Thymus (tissue), 11 donors: ENCODE results near the gene PCDHA7. TPM values are rescaled to one million over a fixed set of nuclear protein-coding genes. Genes with fewer than 3 reads are reported as not detected.
A peak's percentile ranks its signal among the peaks of the same experiment; 100 is the strongest.
"Not testable (repeated sequence)": the region's sequence is repeated elsewhere in the genome, so short reads cannot be mapped to it uniquely, and the experiment has no call there.

Source experiments
- DNase-seq, 9 donors: peaks; one replicate each; pipeline ENCODE4 v3.0.0-alpha.2; 2013; ENCODE audit warnings: low spot score in 9 of 9, low read depth in 6 of 9, missing footprints in 1 of 9
- H3K27ac ChIP-seq, 2 donors: one replicate each; pipeline ENCODE4 v1.5.1; 2013; ENCODE audit warnings: control low read depth in 1 of 2, low read depth in 1 of 2, low read length in 1 of 2, mild to moderate bottlenecking in 1 of 2, moderate library complexity in 1 of 2
- H3K27me3 ChIP-seq, 2 donors: one replicate each; pipeline ENCODE4 v1.5.1; 2013; ENCODE audit warnings: low read length in 1 of 2; ENCODE audit not compliant: control insufficient read depth in 2 of 2, insufficient read depth in 1 of 2
- H3K36me3 ChIP-seq, 2 donors: one replicate each; pipeline ENCODE4 v1.5.1; 2013; ENCODE audit warnings: low read length in 1 of 2, mild to moderate bottlenecking in 1 of 2, moderate library complexity in 1 of 2; ENCODE audit not compliant: control insufficient read depth in 2 of 2, insufficient read depth in 2 of 2
- H3K4me1 ChIP-seq, 2 donors: one replicate each; pipeline ENCODE4 v1.5.1; 2013; ENCODE audit warnings: low read length in 2 of 2; ENCODE audit not compliant: control insufficient read depth in 2 of 2, insufficient read depth in 2 of 2
- H3K4me3 ChIP-seq, 2 donors: one replicate each; pipeline ENCODE4 v1.5.1; 2013; ENCODE audit warnings: low read length in 2 of 2, control low read depth in 1 of 2, mild to moderate bottlenecking in 1 of 2
- H3K9me3 ChIP-seq, 2 donors: one replicate each; pipeline ENCODE4 v1.5.1; 2013; ENCODE audit warnings: low read length in 1 of 2, mild to moderate bottlenecking in 1 of 2; ENCODE audit not compliant: control insufficient read depth in 2 of 2, insufficient read depth in 1 of 2
- WGBS: extraction: QIAGEN DNeasy Blood & Tissue Kit; methylation state at CpG from one replicate; pipeline ENCODE4 v1.1.7; 2013; 5-methylcytosine and 5-hydroxymethylcytosine counted together
- polyA plus RNA-seq: library from polyadenylated mRNA; stranded (reverse); fragments of 200-250 nt; gene quantifications from one replicate; pipeline ENCODE4 v1.2.3, GENCODE V29; 2013
- total RNA-seq: library from RNA; stranded (reverse); fragments of 120-200 nt; gene quantifications from one replicate; pipeline ENCODE4 v1.2.4, GENCODE V29; 2013
- donor health status: healthy.

Gene PCDHA7
- total and polyA plus RNA-seq, 2 donors: under 0.01 to 0.02 TPM

GRCh38 chr5:140808889-140809291 is 25.2 kb upstream of the PCDHA7 start:
- H3K4me3 ChIP-seq: no peak overlapping the region
- 76% methylated on average over 43 of the region's 43 CpGs for WGBS
- no peak for DNase-seq
- no peak overlapping the region for H3K27ac ChIP-seq
- H3K4me1 ChIP-seq: no peaks in the 10 kb centered on the region
- peaks cover 0 to 22% of the 10 kb centered on the region in 2 donors for H3K9me3 ChIP-seq
- no peaks in the 10 kb centered on the region for H3K27me3 ChIP-seq
- no peaks in the 10 kb centered on the region for H3K36me3 ChIP-seq

GRCh38 chr5:140821375-140822280 is 12.4 kb upstream of the PCDHA7 start, which contains the start of gene PCDHA5:
Gene PCDHA5 (plus strand): TSS chr5:140821613.
- Histone ChIP-seq H3K4me1 (no peaks in the 10 kb centered on the region), H3K36me3 (no peaks in the 10 kb centered on the region), H3K9me3 (peaks cover 5 to 20% of the 10 kb centered on the region in 2 donors), H3K27me3 (peaks cover 0 to 3% of the 10 kb centered on the region in 2 donors), H3K27ac (no peak within 1 kb of the TSS), H3K4me3 (no peak within 1 kb of the TSS)
- peak in 1 of 9 donors; percentile 16 for DNase-seq
- WGBS: 39% methylated on average over 39 of the region's 39 CpGs

- H3K27ac ChIP-seq: no peak overlapping the region
- 31% methylated on average over 6 of the region's 6 CpGs for WGBS
- H3K4me1 ChIP-seq: no peaks in the 10 kb centered on the region
- peaks cover 5 to 20% of the 10 kb centered on the region in 2 donors for H3K9me3 ChIP-seq
- H3K27me3 ChIP-seq: peaks cover 0 to 3% of the 10 kb centered on the region in 2 donors
- H3K36me3 ChIP-seq: no peaks in the 10 kb centered on the region
- peak in 1 of 9 donors; percentile 13 for DNase-seq
- H3K4me3 ChIP-seq: no peak overlapping the region
Observed at GRCh38 chr5:140822281-140822629, 11.8 kb upstream of the PCDHA7 start.

- not testable (repeated sequence) for H3K27me3 ChIP-seq, H3K36me3 ChIP-seq, H3K4me3 ChIP-seq, H3K4me1 ChIP-seq, DNase-seq, H3K27ac ChIP-seq
- H3K9me3 ChIP-seq: peaks cover 5 to 20% of the 10 kb centered on the region in 2 donors
- 67% methylated on average over 48 of the region's 48 CpGs for WGBS
Observed at GRCh38 chr5:140822969-140823368, 11.1 kb upstream of the PCDHA7 start.

DNA sequence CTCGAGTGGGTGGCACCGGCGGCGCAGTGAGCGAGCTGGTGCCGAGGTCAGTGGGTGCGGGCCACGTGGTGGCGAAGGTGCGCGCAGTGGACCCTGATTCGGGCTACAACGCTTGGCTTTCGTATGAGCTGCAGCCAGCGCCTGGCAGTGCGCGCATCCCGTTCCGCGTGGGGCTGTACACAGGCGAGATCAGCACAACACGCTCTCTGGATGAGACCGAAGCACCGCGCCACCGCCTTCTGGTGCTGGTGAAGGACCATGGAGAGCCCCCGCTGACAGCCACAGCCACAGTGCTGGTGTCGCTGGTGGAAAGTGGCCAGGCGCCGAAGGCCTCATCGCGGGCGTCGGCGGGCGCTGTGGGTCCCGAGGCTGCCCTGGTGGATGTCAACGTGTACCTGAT is 10.6 kb upstream of the PCDHA7 start:
- Histone ChIP-seq H3K4me1 (no peaks in the 10 kb centered on the region), H3K27ac (no peak overlapping the region), H3K9me3 (peaks cover 5 to 20% of the 10 kb centered on the region in 2 donors), H3K27me3 (peaks cover 0 to 8% of the 10 kb centered on the region in 2 donors), H3K4me3 (no peak overlapping the region), H3K36me3 (no peaks in the 10 kb centered on the region)
- 64% methylated on average over 38 of the region's 38 CpGs for WGBS
- DNase-seq: no peak

- Histone ChIP-seq H3K27ac (no peak within 1 kb of the TSS), H3K4me3 (no peak within 1 kb of the TSS), H3K27me3 (peaks cover 0 to 7% of the 10 kb centered on the region in 2 donors), H3K9me3 (peaks cover 9 to 18% of the 10 kb centered on the region in 2 donors), H3K4me1 (no peaks in the 10 kb centered on the region), H3K36me3 (no peaks in the 10 kb centered on the region)
- DNase-seq: no peak
- 25% methylated on average over 27 of the region's 27 CpGs for WGBS
Observed at GRCh38 chr5:140827704-140828361, 6.2 kb upstream of the PCDHA7 start, which contains the start of gene PCDHA6. Gene PCDHA6 (plus strand): TSS chr5:140827960. CDS start chr5:140828092, 132 bp downstream.

DNA sequence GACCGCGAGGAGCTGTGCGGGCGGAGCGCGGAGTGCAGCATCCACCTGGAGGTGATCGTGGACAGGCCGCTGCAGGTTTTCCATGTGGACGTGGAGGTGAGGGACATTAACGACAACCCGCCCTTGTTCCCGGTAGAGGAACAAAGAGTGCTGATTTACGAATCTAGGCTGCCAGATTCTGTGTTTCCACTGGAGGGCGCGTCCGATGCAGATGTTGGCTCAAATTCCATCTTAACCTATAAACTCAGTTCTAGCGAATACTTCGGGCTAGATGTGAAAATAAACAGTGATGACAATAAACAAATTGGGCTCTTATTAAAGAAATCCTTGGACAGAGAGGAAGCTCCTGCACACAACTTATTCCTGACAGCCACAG is 5.7 kb upstream of the PCDHA7 start:
- no peak for DNase-seq
- H3K9me3 ChIP-seq: peaks cover 8 to 13% of the 10 kb centered on the region in 2 donors
- H3K27ac ChIP-seq: no peak overlapping the region
- no peaks in the 10 kb centered on the region for H3K36me3 ChIP-seq
- 26% methylated on average over 18 of the region's 18 CpGs for WGBS
- peaks cover 0 to 7% of the 10 kb centered on the region in 2 donors for H3K27me3 ChIP-seq
- H3K4me1 ChIP-seq: no peaks in the 10 kb centered on the region
- no peak overlapping the region for H3K4me3 ChIP-seq

GRCh38 chr5:140829511-140830501 is 4.3 kb upstream of the PCDHA7 start:
- not testable (repeated sequence) for H3K4me3 ChIP-seq, H3K27me3 ChIP-seq, DNase-seq, H3K36me3 ChIP-seq, H3K27ac ChIP-seq, H3K4me1 ChIP-seq
- 58% methylated on average over 106 of the region's 106 CpGs for WGBS
- H3K9me3 ChIP-seq: peaks cover 4 to 12% of the 10 kb centered on the region in 2 donors
